ENCODE measurements around the gene FGD5.

FGD5 gene

GRCh38 chr3:14847613-14848541 is 29.1 kb downstream of the FGD5 start:
- no peak for TF ChIP-seq CTCF (IDR thresholded peaks at IDR 0.05; ENCODE audit: low read depth, low read length)
- H3K4me3 ChIP-seq (ENCODE audit: low read depth, low read length): no peak overlapping the region

GRCh38 chr3:14848906-14849305 is 30.1 kb downstream of the FGD5 start:
- H3K4me3 ChIP-seq (ENCODE audit: low read depth, low read length): no peak overlapping the region
- TF ChIP-seq CTCF (IDR thresholded peaks at IDR 0.05; ENCODE audit: low read depth, low read length): no peak

GRCh38 chr3:14849638-14850230 is 31.0 kb downstream of the FGD5 start:
- H3K4me3 ChIP-seq (ENCODE audit: low read depth, low read length): no peak overlapping the region
- no peak for TF ChIP-seq CTCF (IDR thresholded peaks at IDR 0.05; ENCODE audit: low read depth, low read length)

- no peak overlapping the region for H3K4me3 ChIP-seq (ENCODE audit: low read depth, low read length)
- TF ChIP-seq CTCF (IDR thresholded peaks at IDR 0.05; ENCODE audit: low read depth, low read length): no peak
These were observed 33.4 kb downstream of the FGD5 start for GRCh38 chr3:14852058-14852594.

- no peak for TF ChIP-seq CTCF (IDR thresholded peaks at IDR 0.05; ENCODE audit: low read depth, low read length)
- no peak overlapping the region for H3K4me3 ChIP-seq (ENCODE audit: low read depth, low read length)
These were observed 34.0 kb downstream of the FGD5 start for GRCh38 chr3:14852717-14853116.

- no peak overlapping the region for H3K4me3 ChIP-seq (ENCODE audit: low read depth, low read length)
- no peak for TF ChIP-seq CTCF (IDR thresholded peaks at IDR 0.05; ENCODE audit: low read depth, low read length)
These were observed 34.6 kb downstream of the FGD5 start for GRCh38 chr3:14853271-14853951.

Data from WI38 (cell line).